OCI-M2 (cell line): ENCODE measurements around the gene GAS2L3.
A peak's percentile ranks its signal among the peaks of the same experiment; 100 is the strongest.
"Not testable (repeated sequence)": the region's sequence is repeated elsewhere in the genome, so short reads cannot be mapped to it uniquely, and the experiment has no call there.

Experiments
- DNase-seq: peaks from one replicate; lab custom pipeline; 2025; ENCODE audit not compliant: unreplicated experiment; lab: John Stamatoyannopoulos, UW

GAS2L3 gene

GRCh38 chr12:100573292-100574186 is at the start of gene GAS2L3:
GAS2L3 (plus strand) TSS chr12:100573684; CDS start chr12:100594905, 21,221 bp downstream.
- DNase-seq: no peak

- no peak for DNase-seq
These were observed 45.5 kb upstream of the GAS2L3 start for GRCh38 chr12:100528034-100528433.

- no peak for DNase-seq
These were observed 44.9 kb upstream of the GAS2L3 start for GRCh38 chr12:100528471-100529127.

GRCh38 chr12:100529756-100530350 is 43.6 kb upstream of the GAS2L3 start:
- DNase-seq: no peak

GRCh38 chr12:100533376-100533775 is 40.1 kb upstream of the GAS2L3 start:
- no peak for DNase-seq

- DNase-seq: no peak
These were observed 38.8 kb upstream of the GAS2L3 start for GRCh38 chr12:100534625-100535227.

- peak; percentile 1 for DNase-seq
These were observed 34.3 kb upstream of the GAS2L3 start for GRCh38 chr12:100539202-100539601.

GRCh38 chr12:100544165-100544564 is 29.3 kb upstream of the GAS2L3 start:
- DNase-seq: no peak

GRCh38 chr12:100545092-100545491 is 28.4 kb upstream of the GAS2L3 start:
- no peak for DNase-seq

- DNase-seq: no peak
These were observed 19.5 kb upstream of the GAS2L3 start for GRCh38 chr12:100553936-100554335.

- DNase-seq: peak; percentile 9
These were observed 18.8 kb upstream of the GAS2L3 start for GRCh38 chr12:100554608-100555077.

- DNase-seq: no peak
These were observed 17.8 kb upstream of the GAS2L3 start for GRCh38 chr12:100555722-100556121.

GRCh38 chr12:100557357-100557756 is 16.1 kb upstream of the GAS2L3 start:
- no peak for DNase-seq

- not testable (repeated sequence) for DNase-seq
These were observed 14.2 kb upstream of the GAS2L3 start for GRCh38 chr12:100559261-100559660.

GRCh38 chr12:100564090-100564489 is 9.4 kb upstream of the GAS2L3 start:
- DNase-seq: no peak

GRCh38 chr12:100564905-100565467 is 8.5 kb upstream of the GAS2L3 start:
- no peak for DNase-seq

- DNase-seq: no peak
These were observed 7.4 kb upstream of the GAS2L3 start for GRCh38 chr12:100565987-100566545.

GRCh38 chr12:100566887-100567637 is 6.4 kb upstream of the GAS2L3 start:
- no peak for DNase-seq

GRCh38 chr12:100567945-100568344 is 5.5 kb upstream of the GAS2L3 start:
- DNase-seq: no peak

- DNase-seq: no peak
These were observed 1.3 kb upstream of the GAS2L3 start for GRCh38 chr12:100572184-100572583.
